ENCODE measurements around the gene CASP5.

The CASP5 gene

GRCh38 chr11:104957280-104957679 lies 65.7 kb downstream of the CASP5 start:
- TF ChIP-seq GATA3 (IDR thresholded peaks at IDR 0.05; ENCODE audit: low read depth, low read length) (no peak), GATA2 (IDR thresholded peaks at IDR 0.05; ENCODE audit: low read depth, low read length) (no peak)

- TF ChIP-seq GATA3 (IDR thresholded peaks at IDR 0.05; ENCODE audit: low read depth, low read length) (no peak), GATA2 (IDR thresholded peaks at IDR 0.05; ENCODE audit: low read depth, low read length) (no peak)
Measured at GRCh38 chr11:104956528-104956927, 66.4 kb downstream of the CASP5 start.

- TF ChIP-seq GATA3 (IDR thresholded peaks at IDR 0.05; ENCODE audit: low read depth, low read length) (no peak), GATA2 (IDR thresholded peaks at IDR 0.05; ENCODE audit: low read depth, low read length) (no peak)
Measured at GRCh38 chr11:104946907-104947306, 76.1 kb downstream of the CASP5 start.

Measured in SH-SY5Y (cell line).